MG63 (cell line): ENCODE measurements around the gene DNLZ. TPM values are rescaled to one million over a fixed set of nuclear protein-coding genes. Genes with fewer than 3 reads are reported as not detected.

Source experiments
- DNase-seq: peaks from one replicate; pipeline ENCODE4 v3.0.0-alpha.2; 2020
- H3K27me3 ChIP-seq: fragments of 250-450 bp; sonication (Bioruptor Pico); 2 replicates; pipeline ENCODE4 v1.5.1; 2020; ENCODE audit warnings: mild to moderate bottlenecking, moderate library complexity
- H3K36me3 ChIP-seq: fragments of 250-450 bp; sonication (Bioruptor Pico); 2 replicates; pipeline ENCODE4 v1.5.1; 2020; ENCODE audit warnings: mild to moderate bottlenecking, moderate library complexity
- H3K4me3 ChIP-seq: fragments of 250-450 bp; sonication (Bioruptor Pico); 2 replicates; pipeline ENCODE4 v1.5.1; 2020; ENCODE audit warnings: mild to moderate bottlenecking, moderate library complexity
- H3K9me3 ChIP-seq: fragments of 250-450 bp; sonication (Bioruptor Pico); 2 replicates; pipeline ENCODE4 v1.5.1; 2020; ENCODE audit warnings: mild to moderate bottlenecking, moderate library complexity
- total RNA-seq: library from RNA; depleted of rRNA; stranded (reverse); fragments of >200 nt; shearing (Covaris generic); gene quantifications from 2 replicates; pipeline ENCODE4 v1.2.3, GENCODE V29; 2014; ENCODE audit warnings: low replicate concordance

DNLZ gene
- total RNA-seq, 1 experiment from 2014 or later = 47.9 TPM

GRCh38 chr9:136400038-136400834 is 36.7 kb upstream of the DNLZ start, which contains the start of gene SNAPC4:
Gene SNAPC4 (minus strand): TSS chr9:136400170. CDS start chr9:136398428, 1,742 bp downstream.
- Histone ChIP-seq H3K9me3 (no peaks in the 10 kb centered on the region), H3K27me3 (no peaks in the 10 kb centered on the region), H3K36me3 (peaks cover 49% of the 10 kb centered on the region), H3K4me3 (peak within 1 kb of the TSS; percentile 88)
- peak; percentile 81 for DNase-seq

- peaks cover 49% of the 10 kb centered on the region for H3K36me3 ChIP-seq
- H3K27me3 ChIP-seq = no peaks in the 10 kb centered on the region
- H3K4me3 ChIP-seq = peak overlapping the region; percentile 88
- no peaks in the 10 kb centered on the region for H3K9me3 ChIP-seq
- DNase-seq = peak; percentile 29
Measured at GRCh38 chr9:136399176-136400037, 35.9 kb upstream of the DNLZ start.

GRCh38 chr9:136398286-136398685 is 34.7 kb upstream of the DNLZ start:
- H3K27me3 ChIP-seq = no peaks in the 10 kb centered on the region
- DNase-seq = no peak
- H3K36me3 ChIP-seq = peaks cover 55% of the 10 kb centered on the region
- no peaks in the 10 kb centered on the region for H3K9me3 ChIP-seq
- H3K4me3 ChIP-seq = peak overlapping the region; percentile 88; the same call in 1 of the 2 replicates

DNA sequence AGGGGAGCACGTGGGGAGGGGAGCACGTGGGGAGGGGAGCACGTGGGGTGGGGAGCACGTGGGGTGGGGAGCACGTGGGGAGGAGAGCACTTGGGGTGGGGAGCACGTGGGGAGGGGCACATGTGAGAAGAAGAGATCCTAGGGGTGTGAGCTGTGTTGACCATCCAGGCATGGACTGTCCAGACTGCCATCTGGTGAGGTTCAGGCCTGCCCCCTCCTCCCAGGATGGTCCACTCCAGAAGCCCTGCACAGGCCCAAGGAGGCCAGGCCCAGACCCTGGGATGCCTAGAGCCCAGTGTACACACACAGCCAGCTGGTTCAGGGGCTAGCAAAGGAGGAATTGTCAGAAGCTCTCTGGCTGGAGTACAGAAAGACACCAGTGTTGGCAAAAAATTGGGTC is 34.1 kb upstream of the DNLZ start:
- Histone ChIP-seq H3K27me3 (no peaks in the 10 kb centered on the region), H3K9me3 (no peaks in the 10 kb centered on the region), H3K36me3 (peaks cover 56% of the 10 kb centered on the region)

DNA sequence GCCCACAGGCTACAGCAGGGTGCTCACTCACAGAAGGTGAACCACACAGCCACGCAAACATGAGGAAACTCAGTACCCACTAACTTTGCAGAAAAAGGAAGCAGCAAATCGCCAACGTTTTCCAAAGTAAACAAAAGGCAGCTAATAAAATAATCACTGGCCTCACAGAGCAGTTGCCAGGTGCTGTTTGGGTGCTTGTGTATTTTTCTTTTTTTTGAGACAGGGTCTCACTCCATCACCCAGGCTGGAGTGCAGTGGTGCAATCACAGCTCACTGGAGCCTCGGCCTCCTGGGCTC is 32.6 kb upstream of the DNLZ start:
- no peak for DNase-seq
- Histone ChIP-seq H3K9me3 (no peaks in the 10 kb centered on the region), H3K27me3 (no peaks in the 10 kb centered on the region), H3K36me3 (peaks cover 66% of the 10 kb centered on the region), H3K4me3 (no peak overlapping the region)

More for the DNA sequence above, 34.1 kb upstream of the DNLZ start:
- H3K4me3 ChIP-seq = no peak overlapping the region
- no peak for DNase-seq

- Histone ChIP-seq H3K4me3 (no peak overlapping the region), H3K9me3 (no peaks in the 10 kb centered on the region), H3K36me3 (peaks cover 69% of the 10 kb centered on the region), H3K27me3 (no peaks in the 10 kb centered on the region)
- no peak for DNase-seq
Measured at GRCh38 chr9:136395345-136396218, 32.0 kb upstream of the DNLZ start.

GRCh38 chr9:136395020-136395340 is 31.4 kb upstream of the DNLZ start:
- H3K27me3 ChIP-seq = no peaks in the 10 kb centered on the region
- H3K36me3 ChIP-seq = peaks cover 69% of the 10 kb centered on the region
- no peak overlapping the region for H3K4me3 ChIP-seq
- H3K9me3 ChIP-seq = no peaks in the 10 kb centered on the region
- no peak for DNase-seq

DNA sequence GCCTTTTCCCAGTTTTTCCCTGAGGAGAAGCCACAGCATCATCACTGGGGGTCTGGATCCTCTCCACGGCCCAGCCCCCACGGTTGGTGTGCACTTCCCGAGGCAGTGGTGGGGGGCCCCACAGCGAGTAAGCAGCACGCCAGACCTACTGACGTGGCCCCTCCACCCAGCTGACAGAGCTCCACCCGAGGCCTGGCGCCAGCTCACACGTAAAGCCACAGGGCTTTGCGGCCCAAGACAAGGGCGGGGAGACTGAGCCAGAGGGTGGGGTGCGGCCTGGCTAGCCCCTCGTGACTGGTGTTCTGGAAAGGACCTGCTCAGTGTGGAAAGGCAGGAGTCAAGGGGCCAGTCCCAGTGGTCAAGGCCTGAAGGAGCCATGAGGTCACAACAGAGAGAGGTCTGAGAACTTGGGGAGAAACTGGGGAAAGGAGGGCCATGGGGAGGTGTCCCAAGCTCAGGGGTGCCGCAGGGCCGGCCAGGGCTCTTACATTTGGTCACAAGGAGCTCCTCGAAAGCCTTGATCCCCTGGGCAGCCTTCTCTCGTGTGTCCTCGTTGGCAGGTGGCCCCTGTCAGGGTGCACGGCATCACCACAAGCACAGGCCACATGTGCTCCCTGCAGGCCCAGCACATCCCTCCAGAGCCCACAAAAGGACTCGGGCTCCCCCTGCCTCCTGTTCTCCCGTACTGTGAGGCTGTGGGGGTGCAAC is 30.9 kb upstream of the DNLZ start:
- no peak overlapping the region for H3K4me3 ChIP-seq
- H3K27me3 ChIP-seq = no peaks in the 10 kb centered on the region
- DNase-seq = no peak
- no peaks in the 10 kb centered on the region for H3K9me3 ChIP-seq
- peaks cover 72% of the 10 kb centered on the region for H3K36me3 ChIP-seq

GRCh38 chr9:136393531-136393930 is 30.0 kb upstream of the DNLZ start:
- DNase-seq = no peak
- no peaks in the 10 kb centered on the region for H3K27me3 ChIP-seq
- H3K36me3 ChIP-seq = peaks cover 73% of the 10 kb centered on the region
- H3K4me3 ChIP-seq = no peak overlapping the region
- no peaks in the 10 kb centered on the region for H3K9me3 ChIP-seq

DNA sequence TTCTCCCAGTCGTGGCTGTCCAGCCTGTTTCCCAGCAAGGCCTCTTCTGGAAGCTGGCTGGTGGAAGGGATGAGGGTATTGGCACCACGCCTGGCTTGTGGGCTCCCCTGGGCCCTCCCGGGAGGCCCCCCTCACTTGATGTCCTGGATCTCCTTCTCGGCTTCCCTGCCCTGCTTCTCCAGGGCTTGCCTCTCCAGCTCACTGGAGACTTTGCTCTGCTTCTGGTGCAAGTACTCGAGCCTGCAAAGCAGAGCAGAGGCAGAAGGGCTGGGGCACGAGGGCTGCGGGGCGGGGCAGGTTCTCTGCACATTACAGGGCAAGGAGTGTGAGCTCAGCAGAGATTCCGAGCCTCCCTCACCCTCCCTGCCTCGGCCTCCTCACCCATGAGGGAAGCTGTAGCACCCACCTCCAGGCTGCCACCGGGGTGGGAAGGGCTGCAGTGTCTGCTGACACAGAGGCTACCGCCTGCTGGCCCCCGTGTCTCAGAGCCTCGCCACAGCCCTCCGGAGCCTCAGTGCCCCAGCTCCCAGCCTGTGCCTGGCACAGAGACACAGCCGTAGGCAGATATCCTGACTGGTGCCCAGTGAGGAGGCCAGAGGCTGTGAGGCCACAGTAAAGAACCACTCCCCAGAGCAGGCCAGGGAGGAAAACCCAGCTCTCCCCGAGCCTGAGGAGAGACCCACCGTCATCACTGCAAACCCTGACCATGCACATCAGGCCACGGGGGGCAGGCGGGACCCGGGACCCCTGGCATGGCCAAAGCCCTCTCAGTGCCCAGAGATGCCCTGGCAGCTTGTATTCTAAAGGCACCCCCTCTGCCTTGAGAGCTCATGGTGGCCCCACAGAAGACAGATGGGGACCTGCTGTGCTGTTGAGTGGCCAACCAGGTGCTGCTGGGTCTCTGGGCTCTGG is 29.2 kb upstream of the DNLZ start:
- no peak overlapping the region for H3K4me3 ChIP-seq
- DNase-seq = no peak
- peaks cover 70% of the 10 kb centered on the region for H3K36me3 ChIP-seq
- H3K27me3 ChIP-seq = no peaks in the 10 kb centered on the region
- no peaks in the 10 kb centered on the region for H3K9me3 ChIP-seq

DNA sequence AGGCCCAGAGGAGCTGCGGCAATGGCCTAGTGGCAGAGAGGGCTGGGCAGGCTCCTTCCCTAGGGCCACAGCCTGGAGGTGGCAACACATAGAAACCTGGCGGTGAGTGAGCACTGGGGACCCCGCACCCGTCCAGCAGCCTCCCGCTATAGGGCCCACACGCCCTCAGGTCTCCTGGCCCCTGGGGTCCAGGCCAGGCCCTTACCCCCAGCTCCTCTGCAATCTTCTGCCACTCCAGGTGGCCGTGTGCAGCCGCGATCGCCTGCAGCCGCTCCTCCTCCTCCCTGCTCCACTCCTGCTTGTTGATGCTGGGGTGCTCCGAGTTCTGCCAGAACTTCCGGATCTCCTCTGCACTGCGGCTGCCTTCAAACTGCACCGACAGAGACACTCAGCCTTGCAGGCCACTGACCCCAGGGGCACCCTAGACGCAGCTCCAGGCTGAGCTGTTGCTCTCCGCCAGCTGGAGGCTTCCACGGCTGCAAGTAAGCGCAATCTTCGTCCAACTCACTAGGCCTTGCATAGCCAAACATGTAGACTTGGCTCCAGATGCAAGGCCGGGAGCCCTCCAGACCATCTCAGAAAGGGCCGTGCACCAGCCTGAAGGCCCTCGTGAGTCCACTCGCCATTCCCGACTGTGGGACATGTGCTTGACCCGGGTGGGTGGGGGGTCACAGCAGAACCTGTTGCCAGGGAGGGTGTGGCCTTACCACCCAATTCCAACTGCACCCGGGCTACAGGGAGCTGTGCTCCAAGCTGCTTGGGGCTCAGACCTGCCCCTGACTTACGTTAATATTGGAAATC is 28.4 kb upstream of the DNLZ start:
- H3K36me3 ChIP-seq = peaks cover 71% of the 10 kb centered on the region
- H3K4me3 ChIP-seq = no peak overlapping the region
- no peaks in the 10 kb centered on the region for H3K27me3 ChIP-seq
- no peaks in the 10 kb centered on the region for H3K9me3 ChIP-seq
- no peak for DNase-seq

DNA sequence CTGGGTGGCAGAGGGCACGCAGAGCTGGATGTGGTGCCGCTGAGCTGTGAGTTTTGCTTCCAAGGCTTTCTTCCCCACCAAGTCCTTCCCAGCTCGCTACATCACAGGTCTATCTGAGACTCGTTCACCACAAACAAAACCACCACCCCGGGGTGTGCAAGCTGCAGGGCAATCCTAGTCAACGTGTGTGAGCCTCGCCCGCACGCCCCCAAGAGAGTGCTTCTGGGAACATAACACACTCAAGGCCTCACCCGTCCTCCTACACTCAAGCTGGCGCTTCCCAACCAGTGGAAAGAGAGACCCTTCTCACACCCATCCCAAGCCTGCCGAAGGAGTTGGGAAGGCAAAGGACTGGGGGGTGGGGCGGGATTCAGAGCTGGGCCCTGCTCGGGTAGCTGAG is 25.9 kb upstream of the DNLZ start:
- Histone ChIP-seq H3K36me3 (peaks cover 60% of the 10 kb centered on the region), H3K9me3 (no peaks in the 10 kb centered on the region), H3K27me3 (no peaks in the 10 kb centered on the region), H3K4me3 (no peak overlapping the region)
- DNase-seq = no peak

- no peak for DNase-seq
- Histone ChIP-seq H3K36me3 (peaks cover 48% of the 10 kb centered on the region), H3K4me3 (no peak overlapping the region), H3K27me3 (no peaks in the 10 kb centered on the region), H3K9me3 (no peaks in the 10 kb centered on the region)
Measured at GRCh38 chr9:136387217-136387616, 23.7 kb upstream of the DNLZ start.

DNA sequence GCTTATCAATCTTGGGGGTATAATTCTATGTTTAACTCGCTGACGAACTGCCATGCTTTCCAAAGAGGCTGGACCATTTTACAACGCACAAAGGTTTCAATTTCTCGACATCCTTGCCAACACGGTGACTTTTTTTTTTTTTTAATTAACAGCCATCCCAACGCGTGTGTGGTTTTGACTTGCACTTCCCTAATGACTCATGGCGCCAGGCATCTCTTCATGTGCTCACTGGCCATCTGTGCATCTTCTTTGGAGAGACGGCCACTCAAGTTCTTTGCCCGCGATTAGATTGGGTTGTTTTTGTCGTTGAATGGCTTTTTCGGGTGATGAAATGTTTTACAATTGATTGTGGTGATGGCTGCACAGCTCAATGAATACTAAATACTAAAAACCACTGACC is 22.5 kb upstream of the DNLZ start:
- no peak overlapping the region for H3K4me3 ChIP-seq
- DNase-seq = no peak
- peaks cover 38% of the 10 kb centered on the region for H3K36me3 ChIP-seq
- H3K27me3 ChIP-seq = no peaks in the 10 kb centered on the region
- no peaks in the 10 kb centered on the region for H3K9me3 ChIP-seq

- H3K36me3 ChIP-seq = peaks cover 39% of the 10 kb centered on the region
- H3K9me3 ChIP-seq = no peaks in the 10 kb centered on the region
- no peak for DNase-seq
- H3K27me3 ChIP-seq = no peaks in the 10 kb centered on the region
- no peak overlapping the region for H3K4me3 ChIP-seq
Measured at GRCh38 chr9:136385015-136385414, 21.5 kb upstream of the DNLZ start.
